ENCODE data around the gene ARHGAP45.
"Not testable (repeated sequence)": the region's sequence is repeated elsewhere in the genome, so short reads cannot be mapped to it uniquely, and the experiment has no call there.

The ARHGAP45 gene

DNA sequence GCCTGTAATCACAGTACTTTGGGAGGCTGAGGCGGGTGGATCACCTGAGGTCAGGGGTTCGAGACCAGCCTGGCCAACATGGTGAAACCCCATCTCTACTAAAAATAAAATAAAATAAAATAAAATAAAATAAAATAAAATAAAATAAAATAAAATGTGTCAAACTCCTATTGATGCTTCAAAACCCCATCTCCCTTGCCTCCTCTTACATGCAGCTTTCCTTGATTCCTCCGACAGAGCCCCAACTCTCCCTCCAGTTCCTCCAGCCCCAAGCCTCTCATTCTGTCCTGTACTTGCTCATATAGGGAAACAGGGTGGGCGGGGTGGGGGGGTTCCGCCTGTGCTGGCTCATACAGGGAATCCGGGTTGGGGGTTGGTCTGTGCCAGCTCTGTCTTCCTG is 41.9 kb upstream of the ARHGAP45 start:
- not testable (repeated sequence) for H3K23ac ChIP-seq (ENCODE audit: low read depth, low read length, poor library complexity); H2BK15ac ChIP-seq (ENCODE audit: low read length); H3K36me3 ChIP-seq (replicated peaks in 1 of 2; ENCODE audit: control insufficient read depth in 2 of 2, insufficient read depth in 2 of 2, low read length in 2 of 2); H3K4me3 ChIP-seq (ENCODE audit: low read length in 2 of 2); H3K27ac ChIP-seq (replicated peaks; ENCODE audit: low read length); H2AFZ ChIP-seq (ENCODE audit: low read length); H2BK120ac ChIP-seq (ENCODE audit: low read depth, low read length); H3K14ac ChIP-seq (ENCODE audit: low read length); DNase-seq (ENCODE audit: low spot score); H3K9ac ChIP-seq (ENCODE audit: low read depth, low read length, poor library complexity); H4K8ac ChIP-seq (ENCODE audit: low read depth, low read length); H3K27me3 ChIP-seq (ENCODE audit: control insufficient read depth in 3 of 3, insufficient read depth in 3 of 3, low read depth in 1 of 3, low read length in 3 of 3); H2BK5ac ChIP-seq (ENCODE audit: low read length); H3K18ac ChIP-seq (ENCODE audit: low read length); H2BK12ac ChIP-seq (ENCODE audit: low read length); H3K4ac ChIP-seq (ENCODE audit: low read length); H4K91ac ChIP-seq (ENCODE audit: low read depth, low read length, poor library complexity); H3K4me2 ChIP-seq (ENCODE audit: insufficient read depth, low read length, poor library complexity, severe bottlenecking); H2AK5ac ChIP-seq (ENCODE audit: low read depth, low read length); H3K9me3 ChIP-seq (replicated peaks in 1 of 2; ENCODE audit: control insufficient read depth in 2 of 2, insufficient read depth in 1 of 2, low read depth in 1 of 2, low read length in 2 of 2)
- Histone ChIP-seq H3K4me1 (ENCODE audit: control insufficient read depth in 2 of 2, insufficient read depth in 1 of 2, low read depth in 1 of 2, low read length in 2 of 2) (peaks cover 5 to 15% of the 10 kb centered on the region in 2 donors), H3K79me1 (ENCODE audit: low read depth, low read length) (peaks cover 12% of the 10 kb centered on the region)
- no CpG with 5 or more reads among the region's 6 CpGs for WGBS, 2 donors (ENCODE audit: extremely low coverage in 2 of 2, insufficient read length in 2 of 2, insufficient replicate concordance in 1 of 2)

- Histone ChIP-seq H3K14ac (ENCODE audit: low read length) (peak within 1 kb of the TSS; percentile 63), H3K4ac (ENCODE audit: low read length) (no peak within 1 kb of the TSS), H2BK15ac (ENCODE audit: low read length) (peak within 1 kb of the TSS; percentile 85), H3K4me2 (ENCODE audit: insufficient read depth, low read length, poor library complexity, severe bottlenecking) (peak within 1 kb of the TSS; percentile 81), H3K9ac (ENCODE audit: low read depth, low read length, poor library complexity) (peak within 1 kb of the TSS; percentile 88), H3K4me1 (ENCODE audit: control insufficient read depth in 2 of 2, insufficient read depth in 1 of 2, low read depth in 1 of 2, low read length in 2 of 2) (peaks cover 5 to 11% of the 10 kb centered on the region in 2 donors), H3K27ac (replicated peaks; ENCODE audit: low read length) (peak within 1 kb of the TSS; percentile 93), H3K27me3 (ENCODE audit: control insufficient read depth in 3 of 3, insufficient read depth in 3 of 3, low read depth in 1 of 3, low read length in 3 of 3) (no peaks in the 10 kb centered on the region), H2AK5ac (ENCODE audit: low read depth, low read length) (peak within 1 kb of the TSS; percentile 96), H3K9me3 (replicated peaks in 1 of 2; ENCODE audit: control insufficient read depth in 2 of 2, insufficient read depth in 1 of 2, low read depth in 1 of 2, low read length in 2 of 2) (no peaks in the 10 kb centered on the region), H3K23ac (ENCODE audit: low read depth, low read length, poor library complexity) (peak within 1 kb of the TSS; percentile 75), H3K4me3 (ENCODE audit: low read length in 2 of 2) (peak within 1 kb of the TSS; percentile 97 to 99), H3K79me1 (ENCODE audit: low read depth, low read length) (peaks cover 10% of the 10 kb centered on the region), H2BK12ac (ENCODE audit: low read length) (peak within 1 kb of the TSS; percentile 97), H2BK120ac (ENCODE audit: low read depth, low read length) (peak within 1 kb of the TSS; percentile 99), H4K91ac (ENCODE audit: low read depth, low read length, poor library complexity) (no peak within 1 kb of the TSS), H2AFZ (ENCODE audit: low read length) (peak within 1 kb of the TSS; percentile 95), H2BK5ac (ENCODE audit: low read length) (peak within 1 kb of the TSS; percentile 4), H3K36me3 (replicated peaks in 1 of 2; ENCODE audit: control insufficient read depth in 2 of 2, insufficient read depth in 2 of 2, low read length in 2 of 2) (peaks cover 7 to 14% of the 10 kb centered on the region in 2 donors), H4K8ac (ENCODE audit: low read depth, low read length) (peak within 1 kb of the TSS; percentile 43), H3K18ac (ENCODE audit: low read length) (peak within 1 kb of the TSS; percentile 97)
- no CpG with 5 or more reads among the region's 63 CpGs for WGBS, 2 donors (ENCODE audit: extremely low coverage in 2 of 2, insufficient read length in 2 of 2, insufficient replicate concordance in 1 of 2)
- DNase-seq (ENCODE audit: low spot score), result peak; percentile 83
Observed at GRCh38 chr19:1025960-1026782, 40.8 kb upstream of the ARHGAP45 start, which contains the start of gene CNN2. CNN2 (plus strand) TSS chr19:1026608; CDS start chr19:1026662, 54 bp downstream.

GRCh38 chr19:1026783-1027649 is 40.0 kb upstream of the ARHGAP45 start:
- H3K79me1 ChIP-seq (ENCODE audit: low read depth, low read length), result peaks cover 10% of the 10 kb centered on the region

More at GRCh38 chr19:1026783-1027649, 40.0 kb upstream of the ARHGAP45 start:
- H4K8ac ChIP-seq (ENCODE audit: low read depth, low read length), result peak overlapping the region; percentile 43
- peak overlapping the region; percentile 85 for H2BK15ac ChIP-seq (ENCODE audit: low read length)
- H3K18ac ChIP-seq (ENCODE audit: low read length), result peak overlapping the region; percentile 97
- peak overlapping the region; percentile 75 for H3K23ac ChIP-seq (ENCODE audit: low read depth, low read length, poor library complexity)
- WGBS, 2 donors (ENCODE audit: extremely low coverage in 2 of 2, insufficient read length in 2 of 2, insufficient replicate concordance in 1 of 2), result no CpG with 5 or more reads among the region's 36 CpGs
- H4K91ac ChIP-seq (ENCODE audit: low read depth, low read length, poor library complexity), result no peak overlapping the region
- peak overlapping the region; percentile 99 for H2BK120ac ChIP-seq (ENCODE audit: low read depth, low read length)
- H3K4me2 ChIP-seq (ENCODE audit: insufficient read depth, low read length, poor library complexity, severe bottlenecking), result peak overlapping the region; percentile 81
- peak overlapping the region; percentile 97 for H2BK12ac ChIP-seq (ENCODE audit: low read length)
- peak overlapping the region; percentile 96 for H2AK5ac ChIP-seq (ENCODE audit: low read depth, low read length)
- H3K27me3 ChIP-seq (ENCODE audit: control insufficient read depth in 3 of 3, insufficient read depth in 3 of 3, low read depth in 1 of 3, low read length in 3 of 3), result no peaks in the 10 kb centered on the region
- H3K36me3 ChIP-seq (replicated peaks in 1 of 2; ENCODE audit: control insufficient read depth in 2 of 2, insufficient read depth in 2 of 2, low read length in 2 of 2), result peaks cover 7 to 19% of the 10 kb centered on the region in 2 donors
- no peaks in the 10 kb centered on the region for H3K9me3 ChIP-seq (replicated peaks in 1 of 2; ENCODE audit: control insufficient read depth in 2 of 2, insufficient read depth in 1 of 2, low read depth in 1 of 2, low read length in 2 of 2)
- DNase-seq (ENCODE audit: low spot score), result peak; percentile 57
- no peak overlapping the region for H3K4ac ChIP-seq (ENCODE audit: low read length)
- peak overlapping the region; percentile 63 for H3K14ac ChIP-seq (ENCODE audit: low read length)
- peak overlapping the region; percentile 97 to 99 for H3K4me3 ChIP-seq (ENCODE audit: low read length in 2 of 2)
- peaks cover 5 to 11% of the 10 kb centered on the region in 2 donors for H3K4me1 ChIP-seq (ENCODE audit: control insufficient read depth in 2 of 2, insufficient read depth in 1 of 2, low read depth in 1 of 2, low read length in 2 of 2)
- H3K27ac ChIP-seq (replicated peaks; ENCODE audit: low read length), result peak overlapping the region; percentile 93
- H2AFZ ChIP-seq (ENCODE audit: low read length), result peak overlapping the region; percentile 95
- H2BK5ac ChIP-seq (ENCODE audit: low read length), result peak overlapping the region; percentile 4
- H3K9ac ChIP-seq (ENCODE audit: low read depth, low read length, poor library complexity), result peak overlapping the region; percentile 88
